Measurements from ENCODE around the gene SDR39U1.

SDR39U1 gene

GRCh38 chr14:24411443-24412389, 30.9 kb downstream of the SDR39U1 start:
- DNase-seq (ENCODE audit: low read depth) = no peak

GRCh38 chr14:24409956-24410355, 32.6 kb downstream of the SDR39U1 start:
- DNase-seq (ENCODE audit: low read depth) = no peak

- DNase-seq (ENCODE audit: low read depth) = no peak
These were observed 33.4 kb downstream of the SDR39U1 start for GRCh38 chr14:24409192-24409591.

- no peak for DNase-seq (ENCODE audit: low read depth)
These were observed 33.8 kb downstream of the SDR39U1 start for GRCh38 chr14:24408764-24409163.

GRCh38 chr14:24407608-24408325, 34.8 kb downstream of the SDR39U1 start:
- DNase-seq (ENCODE audit: low read depth) = no peak

GRCh38 chr14:24406416-24406815, 36.2 kb downstream of the SDR39U1 start:
- DNase-seq (ENCODE audit: low read depth) = no peak

GRCh38 chr14:24404814-24405213, 37.8 kb downstream of the SDR39U1 start:
- DNase-seq (ENCODE audit: low read depth) = no peak

- DNase-seq (ENCODE audit: low read depth) = no peak
These were observed 39.1 kb downstream of the SDR39U1 start for GRCh38 chr14:24403294-24403998.

GRCh38 chr14:24401810-24402702, 40.5 kb downstream of the SDR39U1 start:
- no peak for DNase-seq (ENCODE audit: low read depth)

- no peak for DNase-seq (ENCODE audit: low read depth)
These were observed 42.4 kb downstream of the SDR39U1 start for GRCh38 chr14:24399999-24400718.

- DNase-seq (ENCODE audit: low read depth) = no peak
These were observed 43.1 kb downstream of the SDR39U1 start for GRCh38 chr14:24399447-24399822.

GRCh38 chr14:24398653-24399446, 43.7 kb downstream of the SDR39U1 start, which contains the start of gene NYNRIN:
Gene NYNRIN (plus strand): TSS chr14:24399003. CDS start chr14:24399247, 244 bp downstream.
- DNase-seq (ENCODE audit: low read depth) = no peak

- DNase-seq (ENCODE audit: low read depth) = no peak
These were observed 44.3 kb downstream of the SDR39U1 start for GRCh38 chr14:24398293-24398652.

GRCh38 chr14:24397639-24398292, 44.8 kb downstream of the SDR39U1 start:
- no peak for DNase-seq (ENCODE audit: low read depth)

GRCh38 chr14:24395609-24396582, 46.7 kb downstream of the SDR39U1 start:
- DNase-seq (ENCODE audit: low read depth) = no peak

- no peak for DNase-seq (ENCODE audit: low read depth)
These were observed 48.3 kb downstream of the SDR39U1 start for GRCh38 chr14:24394275-24394674.

GRCh38 chr14:24392325-24393091, 50.1 kb downstream of the SDR39U1 start:
- DNase-seq (ENCODE audit: low read depth) = no peak
